HG03066 (cell line): ENCODE results near the gene INTU.
"Not testable (repeated sequence)": the region's sequence is repeated elsewhere in the genome, so short reads cannot be mapped to it uniquely, and the experiment has no call there.

Source experiments
- ATAC-seq: cut with Tn5 transposase; IDR thresholded peaks from one replicate; pipeline ENCODE4 v1.9.1; 2021; ENCODE audit warnings: low read depth; ENCODE audit not compliant: unreplicated experiment

Gene INTU

GRCh38 chr4:127632420-127633403, at the start of gene INTU:
Gene INTU (plus strand): TSS chr4:127632957. CDS start chr4:127633035, 78 bp downstream.
- peak; percentile 99 for ATAC-seq

DNA sequence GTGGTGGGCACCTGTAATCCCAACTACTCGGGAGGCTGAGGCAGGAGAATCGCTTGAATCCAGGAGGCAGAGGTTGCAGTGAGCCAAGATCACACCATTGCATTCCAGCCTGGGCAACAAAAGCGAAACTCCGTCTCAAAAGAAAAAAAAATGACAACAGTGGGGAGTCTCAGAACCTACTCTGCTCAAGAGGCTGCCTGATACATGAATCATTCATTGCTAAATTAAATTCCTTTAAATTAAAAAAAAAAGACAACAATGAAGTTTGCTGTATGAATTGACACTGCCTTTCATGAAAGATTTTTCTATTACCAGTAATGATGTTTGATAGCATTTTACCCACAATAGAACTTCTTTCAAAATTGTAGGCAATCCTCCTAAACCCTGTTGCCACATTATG, 46.3 kb upstream of the INTU start:
- not testable (repeated sequence) for ATAC-seq

DNA sequence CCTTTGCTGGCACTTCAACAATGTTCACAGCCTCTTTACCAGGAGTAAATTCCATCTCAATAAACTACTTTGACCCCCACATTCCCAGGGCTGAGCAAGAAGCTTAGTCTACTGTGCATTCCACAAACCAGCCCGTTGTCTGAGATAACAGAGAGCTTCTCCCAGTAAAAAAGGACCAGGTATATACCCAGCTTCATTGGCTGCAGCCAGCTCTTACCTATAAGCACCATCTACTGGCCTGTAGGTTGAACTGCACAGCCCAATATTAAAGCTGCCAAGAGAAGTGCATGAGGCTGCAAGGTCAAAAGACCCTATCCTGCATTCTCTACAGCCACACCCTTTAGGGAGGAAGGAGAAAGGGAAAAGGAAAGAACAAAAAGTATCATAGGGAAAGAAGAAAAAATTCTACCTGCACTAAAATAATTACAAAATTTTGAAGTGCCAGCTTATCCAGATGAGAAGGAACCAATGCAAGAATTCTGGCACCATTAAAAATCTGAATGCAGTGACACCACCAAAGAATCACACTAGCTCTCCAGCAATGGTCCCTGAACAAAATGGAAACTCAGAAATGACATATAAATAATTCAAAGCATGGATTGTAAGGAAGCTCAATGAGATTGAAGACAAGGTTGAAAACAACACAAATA, 45.7 kb upstream of the INTU start:
- ATAC-seq, result peak; percentile 97

GRCh38 chr4:127589153-127589552, 43.6 kb upstream of the INTU start:
- ATAC-seq, result not testable (repeated sequence)

DNA sequence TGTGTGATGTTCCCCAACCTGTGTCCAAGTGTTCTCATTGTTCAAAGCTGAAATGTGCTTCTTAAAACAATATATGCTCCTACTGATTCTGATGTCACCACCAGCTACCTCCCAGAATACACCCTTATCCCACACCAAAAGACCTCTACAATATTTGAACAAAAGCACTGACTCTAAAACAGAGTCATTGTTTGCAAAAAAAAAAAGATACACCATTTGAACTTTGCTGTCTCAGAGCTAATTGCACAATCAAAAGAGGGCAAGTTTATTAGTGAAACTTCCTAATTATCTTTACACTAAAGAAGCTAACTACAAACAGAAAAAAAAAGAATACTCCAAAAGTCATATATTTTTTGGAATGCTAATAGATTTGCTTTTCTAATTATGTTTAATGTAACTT, 34.1 kb upstream of the INTU start:
- no peak for ATAC-seq

GRCh38 chr4:127601029-127601428, 31.7 kb upstream of the INTU start:
- no peak for ATAC-seq

DNA sequence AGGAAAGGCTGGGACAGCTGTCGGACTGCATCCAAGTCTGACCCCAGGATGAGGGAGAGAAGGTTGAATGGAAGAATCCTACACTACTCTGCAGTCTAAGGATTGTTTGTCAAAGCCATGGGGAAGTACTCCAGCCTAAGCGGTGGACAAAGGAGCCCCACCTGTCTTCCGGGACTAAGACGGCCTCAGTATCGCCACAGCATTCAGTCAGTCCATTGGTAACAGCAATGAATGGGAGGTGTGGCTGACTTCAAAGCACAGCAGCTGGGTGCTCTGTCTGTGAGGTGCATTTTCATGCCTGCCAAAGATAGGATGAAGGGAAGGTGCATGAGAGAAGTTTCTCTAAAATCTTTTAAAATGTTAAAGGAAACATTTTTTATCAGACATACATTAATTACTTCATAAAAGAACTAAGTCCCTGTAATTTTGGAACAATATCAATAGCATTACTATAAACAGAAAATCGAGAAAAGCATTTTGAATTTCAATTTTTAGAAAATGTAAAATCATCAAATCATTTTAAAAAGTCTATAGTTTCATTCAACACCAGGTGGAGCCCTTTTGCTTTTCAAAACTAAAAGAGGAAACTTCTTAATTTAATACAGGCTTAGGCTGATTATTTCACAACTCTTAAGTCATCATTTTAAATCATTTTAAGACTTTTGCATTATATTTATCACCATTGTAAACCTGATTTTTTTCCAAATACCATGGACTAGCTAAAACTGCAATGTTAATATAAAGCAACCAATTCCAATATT, 27.6 kb upstream of the INTU start:
- no peak for ATAC-seq

DNA sequence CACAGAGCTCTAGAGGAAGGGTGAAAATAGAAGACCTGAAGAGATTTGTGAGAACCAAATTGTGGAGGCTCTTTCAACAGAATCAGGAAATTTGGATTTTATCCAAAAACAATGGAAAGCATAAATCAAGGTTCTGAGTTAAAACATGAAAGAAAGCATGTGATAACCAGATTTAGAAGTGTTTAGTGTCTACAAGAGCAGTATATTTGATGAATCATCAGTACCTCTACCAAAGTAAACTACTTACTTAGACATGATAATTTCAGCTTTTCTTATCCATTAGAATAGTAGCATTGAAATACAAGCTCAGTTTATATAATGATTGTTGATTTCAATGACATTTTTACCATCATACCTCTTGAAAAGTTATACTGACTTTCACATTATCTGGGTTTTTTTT, 25.9 kb upstream of the INTU start:
- no peak for ATAC-seq

DNA sequence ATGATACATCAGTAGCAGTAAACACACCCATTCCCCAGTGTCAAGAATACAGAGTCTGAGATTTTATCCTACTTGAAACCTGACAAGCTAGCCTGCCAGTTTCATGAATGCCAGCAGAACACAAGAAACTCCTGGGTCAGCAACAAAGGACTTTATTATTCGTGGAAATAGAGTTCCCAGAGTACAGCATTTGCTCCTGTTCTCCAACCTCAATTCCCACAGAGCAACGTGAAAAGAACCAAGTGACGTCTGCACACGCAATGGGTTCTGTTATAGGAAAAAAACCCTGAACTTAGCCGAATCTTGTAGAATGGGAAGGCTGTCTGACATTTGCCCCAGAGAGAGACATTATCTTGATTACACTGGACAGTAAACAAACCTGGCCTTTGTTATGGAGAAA, 23.3 kb upstream of the INTU start:
- no peak for ATAC-seq

- ATAC-seq, result no peak
Observed at GRCh38 chr4:127610488-127610887, 22.3 kb upstream of the INTU start.

GRCh38 chr4:127616898-127617297, 15.9 kb upstream of the INTU start:
- no peak for ATAC-seq

- no peak for ATAC-seq
Observed at GRCh38 chr4:127618427-127618826, 14.3 kb upstream of the INTU start.

- no peak for ATAC-seq
Observed at GRCh38 chr4:127622621-127622920, 10.2 kb upstream of the INTU start.

DNA sequence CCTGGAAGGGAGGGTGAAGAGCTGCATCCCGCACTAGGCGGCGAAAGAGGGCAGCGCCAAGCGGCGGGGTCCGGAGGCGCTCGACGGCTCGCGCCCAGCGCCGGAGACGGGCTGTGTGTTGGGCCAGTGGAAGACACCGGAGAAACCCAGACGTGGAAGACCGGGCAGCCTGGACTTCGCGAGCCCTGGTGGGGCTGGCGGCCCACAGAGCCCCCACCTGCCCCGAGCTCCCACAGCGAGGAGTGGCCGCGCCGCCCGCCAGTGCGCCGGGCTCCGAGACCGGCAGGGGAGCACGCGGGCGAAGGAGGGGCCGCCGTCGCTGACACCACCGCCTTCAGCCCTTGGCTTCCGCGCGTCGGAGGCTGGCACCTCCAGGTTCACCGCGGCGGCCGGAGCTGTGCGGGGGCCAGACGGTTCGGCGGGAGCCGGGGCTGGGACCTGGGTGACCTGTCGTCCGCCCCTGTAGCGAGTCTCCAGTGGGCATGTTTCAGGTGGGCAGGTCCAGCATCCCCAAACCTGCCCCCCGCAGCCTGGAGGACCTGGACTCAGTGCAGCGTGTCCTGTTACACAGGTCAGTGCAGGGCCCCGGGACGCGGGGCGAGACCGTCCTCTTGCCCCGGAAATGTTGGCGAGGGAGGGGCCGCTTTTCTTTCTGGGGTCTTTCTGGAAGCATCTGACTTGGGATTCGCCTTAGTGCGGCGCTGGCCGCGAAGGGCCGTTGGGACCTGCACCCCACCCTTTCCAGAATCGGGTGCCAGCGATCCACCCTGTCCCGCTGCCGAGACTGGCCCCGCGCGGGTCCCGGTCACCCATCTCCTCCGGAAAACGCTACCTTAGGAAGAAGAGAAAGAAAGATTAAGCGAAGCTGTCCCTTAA, 9.6 kb upstream of the INTU start:
- no peak for ATAC-seq

DNA sequence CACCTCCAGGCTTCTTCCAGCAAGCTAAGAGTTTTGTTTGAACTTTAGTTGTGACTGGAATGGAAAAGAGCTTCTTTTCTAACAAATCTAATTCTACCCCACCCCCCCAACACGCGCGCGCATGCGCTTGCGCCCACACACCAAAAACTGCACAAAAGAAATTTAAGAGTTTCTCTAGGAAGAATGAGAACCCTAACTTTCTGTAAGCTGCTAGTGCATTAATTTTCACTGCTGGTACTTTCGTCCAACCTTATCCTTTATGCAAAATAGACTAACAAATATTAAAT, 9.0 kb upstream of the INTU start:
- no peak for ATAC-seq

- no peak for ATAC-seq
Observed at GRCh38 chr4:127624173-127624572, 8.6 kb upstream of the INTU start.

GRCh38 chr4:127629371-127629770, 3.4 kb upstream of the INTU start:
- ATAC-seq, result no peak

- no peak for ATAC-seq
Observed at GRCh38 chr4:127630152-127630551, 2.6 kb upstream of the INTU start.

- no peak for ATAC-seq
Observed at GRCh38 chr4:127631420-127631819, 1.3 kb upstream of the INTU start.

DNA sequence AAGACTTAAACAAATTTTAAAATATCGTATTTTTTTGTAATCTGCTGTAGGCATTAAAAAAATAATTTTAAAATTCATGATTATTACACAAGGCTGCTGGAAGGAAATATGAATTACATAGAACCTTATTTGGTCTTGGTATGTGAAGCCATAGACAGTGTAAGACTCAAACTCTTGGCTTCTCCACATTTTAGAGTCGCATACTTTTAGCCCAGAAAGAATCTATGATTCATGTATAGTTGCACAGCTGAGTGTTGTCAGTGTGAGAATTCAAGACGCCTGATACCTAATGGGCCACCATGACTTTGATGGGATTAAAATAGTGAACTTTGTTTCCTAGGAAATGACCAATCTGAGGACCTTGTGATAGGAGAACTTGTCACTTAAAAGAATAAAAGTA, 1.4 kb downstream of the INTU start:
- ATAC-seq, result no peak

DNA sequence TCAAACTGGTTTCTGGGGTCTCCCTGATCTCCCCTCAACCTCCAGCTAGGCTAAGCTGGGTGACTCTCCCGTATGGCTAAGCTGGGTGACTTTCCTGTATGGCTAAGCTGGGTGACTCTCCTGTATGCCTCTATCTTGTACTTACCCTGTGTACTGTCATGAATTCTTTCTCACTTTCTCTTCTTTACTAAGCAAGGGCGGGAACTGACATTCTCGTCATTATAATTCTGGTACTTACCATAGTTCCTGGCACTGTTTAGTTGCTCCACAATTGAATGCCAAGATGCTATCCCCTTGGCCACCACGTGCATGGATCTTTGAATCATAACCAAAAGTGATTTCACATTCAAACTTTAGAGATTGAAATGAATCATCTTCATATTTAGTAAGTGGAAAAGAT, 8.8 kb downstream of the INTU start:
- no peak for ATAC-seq
